ENCODE measurements around the gene HSPA12B. TPM values are rescaled to one million over a fixed set of nuclear protein-coding genes. Genes with fewer than 3 reads are reported as not detected.

HSPA12B gene
- total and polyA plus RNA-seq, 8 donors: 0.55 to 6.0 (median 1.7) TPM

GRCh38 chr20:3692706-3693294 lies 39.7 kb upstream of the HSPA12B start:
- H3K27me3 ChIP-seq: no peaks in the 10 kb centered on the region
- DNase-seq: peak in 1 of 6 donors; percentile 44
- ATAC-seq: no peak
- TF ChIP-seq CTCF (IDR thresholded peaks at IDR 0.05): no peak
- intact Hi-C loops (cut with DNase I): no loop called here
- H3K27ac ChIP-seq: no peak overlapping the region
- H3K4me3 ChIP-seq: no peak overlapping the region
- FAIRE-seq: no peak
- H3K4me1 ChIP-seq: no peaks in the 10 kb centered on the region
- H3K36me3 ChIP-seq: no peaks in the 10 kb centered on the region
- WGBS, 2 donors: 88 to 94% methylated on average over 17 to 23 of the region's 23 CpGs
- H3K9me3 ChIP-seq: no peaks in the 10 kb centered on the region

- DNase-seq (no peak), FAIRE-seq (no peak), ATAC-seq (no peak)
- Histone ChIP-seq H3K9me3 (no peaks in the 10 kb centered on the region), H3K36me3 (no peaks in the 10 kb centered on the region), H3K4me1 (no peaks in the 10 kb centered on the region), H3K27me3 (no peaks in the 10 kb centered on the region), H3K27ac (no peak overlapping the region), H3K4me3 (no peak overlapping the region)
- WGBS, 2 donors: 84 to 87% methylated on average over 13 of the region's 13 CpGs
- intact Hi-C loops (cut with DNase I): no loop called here
- TF ChIP-seq CTCF (IDR thresholded peaks at IDR 0.05): no peak
Observed at GRCh38 chr20:3693376-3693775, 39.1 kb upstream of the HSPA12B start.

GRCh38 chr20:3694864-3695263 lies 37.6 kb upstream of the HSPA12B start:
- H3K27ac ChIP-seq: no peak overlapping the region
- H3K9me3 ChIP-seq: no peaks in the 10 kb centered on the region
- FAIRE-seq: no peak
- no peak for TF ChIP-seq CTCF (IDR thresholded peaks at IDR 0.05)
- H3K4me1 ChIP-seq: no peaks in the 10 kb centered on the region
- H3K36me3 ChIP-seq: no peaks in the 10 kb centered on the region
- intact Hi-C loops (cut with DNase I): no loop called here
- DNase-seq: no peak
- 92 to 100% methylated on average over 5 of the region's 5 CpGs for WGBS, 2 donors
- no peaks in the 10 kb centered on the region for H3K27me3 ChIP-seq
- no peak for ATAC-seq
- H3K4me3 ChIP-seq: no peak overlapping the region

GRCh38 chr20:3696200-3696599 lies 36.3 kb upstream of the HSPA12B start:
- TF ChIP-seq CTCF (IDR thresholded peaks at IDR 0.05): peak in 1 of 4 donors; percentile 23
- WGBS, 2 donors: 83 to 85% methylated on average over 1 of the region's 1 CpG
- Histone ChIP-seq H3K4me1 (no peaks in the 10 kb centered on the region), H3K36me3 (no peaks in the 10 kb centered on the region), H3K9me3 (no peaks in the 10 kb centered on the region), H3K27me3 (no peaks in the 10 kb centered on the region), H3K27ac (no peak overlapping the region), H3K4me3 (no peak overlapping the region)
- ATAC-seq (no peak), FAIRE-seq (no peak), DNase-seq (no peak)
- intact Hi-C loops (cut with DNase I): no loop called here

GRCh38 chr20:3696745-3697587 lies 35.5 kb upstream of the HSPA12B start:
- intact Hi-C loops (cut with DNase I): no loop called here
- H3K4me1 ChIP-seq: no peaks in the 10 kb centered on the region
- ATAC-seq: no peak
- WGBS, 2 donors: 74 to 83% methylated on average over 15 of the region's 15 CpGs
- DNase-seq: no peak
- no peak for FAIRE-seq
- no peak for TF ChIP-seq CTCF (IDR thresholded peaks at IDR 0.05)
- no peaks in the 10 kb centered on the region for H3K27me3 ChIP-seq
- H3K27ac ChIP-seq: no peak overlapping the region
- H3K9me3 ChIP-seq: no peaks in the 10 kb centered on the region
- no peaks in the 10 kb centered on the region for H3K36me3 ChIP-seq
- H3K4me3 ChIP-seq: no peak overlapping the region

All from pancreas (tissue), 10 donors.